Rectal smooth muscle tissue (tissue), 1 donor: ENCODE measurements around the gene GAK.

Source experiments
- H3K27ac ChIP-seq: one replicate; pipeline ENCODE4 v1.7.0; 2013; ENCODE audit warnings: low read depth, low read length, inconsistent platforms
- H3K27me3 ChIP-seq: one replicate; pipeline ENCODE4 v1.7.0; 2013; ENCODE audit warnings: low read length; ENCODE audit not compliant: control insufficient read depth, insufficient read depth
- H3K36me3 ChIP-seq: one replicate; pipeline ENCODE4 v1.7.0; 2013; ENCODE audit warnings: low read length; ENCODE audit not compliant: control insufficient read depth, insufficient read depth
- H3K4me1 ChIP-seq: one replicate; pipeline ENCODE4 v1.7.0; 2013; ENCODE audit warnings: low read length; ENCODE audit not compliant: control insufficient read depth, insufficient read depth
- H3K4me3 ChIP-seq: one replicate; pipeline ENCODE4 v1.7.0; 2013; ENCODE audit warnings: low read length
- H3K9ac ChIP-seq: one replicate; pipeline ENCODE4 v1.7.0; 2013; ENCODE audit warnings: low read length

Gene GAK

DNA sequence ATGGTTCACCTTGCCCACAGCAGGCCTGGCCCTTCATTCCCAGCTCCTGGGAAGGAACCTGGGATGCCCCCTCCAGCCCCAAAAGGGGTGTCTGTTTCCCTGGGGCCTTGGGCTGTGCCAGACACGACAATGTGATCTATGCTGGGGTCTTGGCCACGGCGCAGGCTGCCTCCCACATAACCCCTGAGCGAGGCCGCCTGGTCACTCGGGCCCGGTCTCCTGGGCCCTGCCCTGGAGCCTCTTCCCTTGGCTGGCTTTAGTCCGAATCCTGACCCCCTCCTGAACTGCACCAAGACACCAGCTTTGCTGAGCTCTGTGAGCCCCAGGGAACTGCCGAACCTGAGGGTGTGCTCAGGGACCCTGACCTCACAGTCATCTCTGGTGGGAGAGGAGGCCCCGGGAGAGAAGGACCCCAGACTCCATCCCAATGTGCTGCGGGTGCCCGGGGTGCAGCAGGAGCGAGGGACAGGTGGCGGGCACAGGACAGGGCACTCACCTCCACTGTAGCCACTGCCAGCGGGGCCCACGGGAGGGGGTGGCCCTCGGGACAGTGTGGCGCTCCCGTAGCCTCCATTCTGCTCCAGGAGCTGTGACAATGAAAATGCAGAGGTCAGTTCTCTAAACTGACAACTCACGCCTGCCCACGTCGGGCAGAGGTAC lies 42.0 kb downstream of the GAK start:
- Histone ChIP-seq H3K27me3 (no peaks in the 10 kb centered on the region), H3K36me3 (peaks cover 33% of the 10 kb centered on the region), H3K4me3 (no peak overlapping the region), H3K4me1 (no peaks in the 10 kb centered on the region), H3K9ac (no peak overlapping the region), H3K27ac (no peak overlapping the region)

DNA sequence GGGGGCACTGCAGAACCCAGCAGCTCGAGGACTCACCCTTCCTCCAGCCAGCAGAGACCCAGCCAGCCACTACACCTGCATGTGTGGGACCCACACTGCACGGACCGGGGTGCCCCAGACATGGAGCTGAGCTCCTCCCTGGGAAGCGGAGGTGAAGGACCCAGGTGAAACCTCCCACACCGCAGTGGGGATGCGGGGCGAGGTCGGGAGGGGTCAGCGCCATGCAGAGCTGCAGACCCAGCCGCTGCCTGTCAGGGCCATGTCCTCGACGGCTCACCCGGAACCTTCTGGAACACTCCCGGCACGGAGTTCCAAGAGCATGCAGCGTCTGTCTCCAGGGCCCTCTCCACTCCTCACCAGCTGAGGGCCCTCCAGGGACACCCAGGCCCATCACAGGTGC lies 42.6 kb downstream of the GAK start:
- H3K36me3 ChIP-seq, result peaks cover 36% of the 10 kb centered on the region
- no peak overlapping the region for H3K27ac ChIP-seq
- H3K27me3 ChIP-seq, result no peaks in the 10 kb centered on the region
- H3K4me1 ChIP-seq, result no peaks in the 10 kb centered on the region
- H3K4me3 ChIP-seq, result no peak overlapping the region
- H3K9ac ChIP-seq, result no peak overlapping the region

DNA sequence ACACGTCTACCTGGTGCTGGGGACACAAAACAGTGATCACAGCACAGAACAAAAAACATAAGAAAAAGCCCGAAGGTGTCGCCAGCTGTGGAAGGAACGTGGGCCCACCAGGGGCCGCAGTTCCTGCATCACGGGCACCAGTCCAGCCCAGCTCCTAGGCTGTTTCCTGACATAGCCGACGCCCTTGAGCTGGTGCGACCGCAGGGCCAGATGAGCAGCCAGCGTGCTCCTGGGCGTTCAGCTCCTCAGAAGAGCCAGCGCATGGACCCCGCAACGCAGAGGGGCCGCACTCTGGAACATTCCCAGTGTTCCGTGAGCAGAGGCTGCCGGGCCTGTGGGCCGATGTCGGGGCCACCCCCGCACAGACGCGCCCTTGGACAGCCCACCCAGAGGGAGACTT lies 44.1 kb downstream of the GAK start:
- H3K27me3 ChIP-seq, result no peaks in the 10 kb centered on the region
- peaks cover 29% of the 10 kb centered on the region for H3K36me3 ChIP-seq
- no peaks in the 10 kb centered on the region for H3K4me1 ChIP-seq

DNA sequence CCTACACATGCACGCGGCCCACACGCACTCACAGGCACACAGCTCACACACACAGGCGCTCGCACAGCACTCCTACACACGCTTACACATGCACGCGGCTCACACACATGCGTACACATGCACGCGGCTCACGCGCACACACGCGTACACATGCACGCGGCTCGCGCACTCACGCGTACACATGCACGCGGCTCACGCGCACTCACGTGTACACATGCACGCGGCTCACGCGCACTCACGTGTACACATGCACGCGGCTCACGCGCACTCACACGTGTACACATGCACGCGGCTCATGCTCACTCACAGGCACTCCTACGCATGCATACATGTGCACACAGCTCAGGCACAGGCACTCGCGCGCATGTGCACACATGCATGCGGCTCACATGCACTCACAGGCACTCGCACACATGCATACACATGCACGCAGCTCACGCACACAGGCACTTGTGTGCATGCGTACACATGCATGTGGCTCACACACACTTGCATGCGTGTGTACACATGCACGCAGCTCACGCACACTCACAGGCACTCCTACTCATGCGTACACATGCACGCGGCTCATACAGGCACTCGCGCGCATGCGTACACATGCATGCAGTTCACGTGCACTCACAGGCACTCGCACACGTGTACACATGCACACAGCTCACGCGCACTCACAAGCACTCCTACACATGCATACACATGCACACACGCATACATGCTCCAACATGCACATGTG lies 44.9 kb downstream of the GAK start:
- Histone ChIP-seq H3K4me3 (no peak overlapping the region), H3K36me3 (peaks cover 26% of the 10 kb centered on the region), H3K9ac (no peak overlapping the region)

More for the DNA sequence above, 44.1 kb downstream of the GAK start:
- H3K27ac ChIP-seq, result no peak overlapping the region
- no peak overlapping the region for H3K4me3 ChIP-seq
- no peak overlapping the region for H3K9ac ChIP-seq

DNA sequence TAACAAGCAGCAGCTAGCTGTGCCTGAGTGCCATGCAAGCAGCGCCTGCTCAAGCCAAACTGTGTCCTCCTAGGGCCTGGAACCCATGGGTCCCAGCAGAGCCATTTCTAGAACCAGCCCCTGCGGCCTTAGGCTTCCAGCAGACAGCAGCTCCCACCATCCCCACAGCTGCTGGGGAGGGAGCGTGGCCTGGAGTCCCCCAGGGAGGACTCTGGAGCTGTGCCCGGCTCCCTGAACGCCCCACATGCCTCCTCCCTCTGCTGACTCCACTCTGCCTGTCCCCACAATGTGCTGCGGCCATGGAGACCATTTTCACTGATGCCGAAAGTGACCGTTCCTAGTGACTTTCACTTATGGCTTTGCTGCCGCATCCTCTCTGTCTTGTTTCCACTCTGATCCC lies 45.9 kb downstream of the GAK start:
- Histone ChIP-seq H3K4me3 (no peak overlapping the region), H3K27me3 (no peaks in the 10 kb centered on the region), H3K36me3 (peaks cover 35% of the 10 kb centered on the region), H3K9ac (no peak overlapping the region), H3K4me1 (no peaks in the 10 kb centered on the region), H3K27ac (no peak overlapping the region)

More for the DNA sequence above, 44.9 kb downstream of the GAK start:
- Histone ChIP-seq H3K4me1 (no peaks in the 10 kb centered on the region), H3K27me3 (no peaks in the 10 kb centered on the region), H3K27ac (no peak overlapping the region)

DNA sequence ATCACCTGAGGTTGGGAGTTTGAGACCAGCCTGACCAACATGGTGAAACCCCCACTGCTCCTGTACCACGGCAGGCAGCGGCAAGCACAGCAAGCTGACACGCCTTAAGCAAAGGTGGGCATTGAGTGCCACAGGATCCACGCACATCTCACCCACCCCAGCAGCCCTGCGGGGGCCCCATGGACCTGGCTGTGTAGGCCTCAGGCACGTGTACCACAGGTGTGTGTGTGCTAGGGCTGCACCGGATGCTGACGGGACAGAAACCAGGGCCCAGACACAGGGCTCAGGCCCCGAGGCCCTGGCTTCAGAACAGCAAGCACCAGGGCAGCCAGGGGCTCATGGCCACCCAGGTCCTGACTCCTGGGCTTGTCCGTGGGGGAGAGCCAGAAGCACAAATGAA lies 46.8 kb downstream of the GAK start:
- H3K36me3 ChIP-seq, result peaks cover 35% of the 10 kb centered on the region
- no peak overlapping the region for H3K4me3 ChIP-seq
- no peak overlapping the region for H3K27ac ChIP-seq
- no peaks in the 10 kb centered on the region for H3K27me3 ChIP-seq
- H3K9ac ChIP-seq, result no peak overlapping the region
- H3K4me1 ChIP-seq, result no peaks in the 10 kb centered on the region

DNA sequence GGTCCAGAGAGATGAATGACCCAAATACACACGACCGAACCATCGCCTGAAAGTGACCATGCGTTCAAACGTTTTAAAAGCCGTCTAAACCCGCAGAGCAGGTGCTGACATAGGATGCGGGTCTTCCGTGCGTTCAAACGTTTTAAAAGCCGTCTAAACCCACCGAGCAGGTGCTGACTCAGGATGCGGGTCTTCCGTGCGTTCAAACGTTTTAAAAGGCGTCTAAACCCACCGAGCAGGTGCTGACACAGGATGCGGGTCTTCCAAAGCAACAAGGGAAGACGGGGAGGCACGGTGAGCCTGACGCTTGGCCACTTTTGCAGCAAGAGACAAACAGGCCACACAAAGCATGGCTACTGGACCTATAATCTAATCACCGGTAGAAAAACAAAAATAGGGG lies 47.2 kb downstream of the GAK start:
- no peaks in the 10 kb centered on the region for H3K4me1 ChIP-seq
- no peak overlapping the region for H3K27ac ChIP-seq
- H3K36me3 ChIP-seq, result peaks cover 39% of the 10 kb centered on the region
- no peaks in the 10 kb centered on the region for H3K27me3 ChIP-seq
- no peak overlapping the region for H3K9ac ChIP-seq
- no peak overlapping the region for H3K4me3 ChIP-seq

DNA sequence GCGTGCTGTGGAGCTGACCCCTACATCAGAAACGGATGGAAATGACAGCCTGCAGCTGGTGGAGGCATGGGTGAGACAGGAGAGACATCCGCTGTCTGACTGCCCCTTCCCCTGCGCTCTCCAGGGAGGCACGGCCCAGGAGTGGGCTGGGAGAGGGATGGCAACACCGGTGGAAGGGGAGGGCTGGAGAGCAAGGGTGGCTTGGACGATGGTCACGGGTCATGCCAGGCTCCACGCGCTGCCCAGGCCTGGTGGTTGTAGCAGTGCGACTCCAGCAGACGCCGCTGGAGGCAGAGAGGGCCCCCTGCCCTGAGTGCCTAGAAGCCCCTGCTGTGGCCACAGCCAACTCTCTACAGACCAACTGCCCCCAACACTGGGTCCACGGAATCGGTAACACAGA lies 47.9 kb downstream of the GAK start:
- Histone ChIP-seq H3K9ac (no peak overlapping the region), H3K27ac (no peak overlapping the region), H3K27me3 (no peaks in the 10 kb centered on the region), H3K4me3 (no peak overlapping the region), H3K36me3 (peaks cover 41% of the 10 kb centered on the region), H3K4me1 (no peaks in the 10 kb centered on the region)

DNA sequence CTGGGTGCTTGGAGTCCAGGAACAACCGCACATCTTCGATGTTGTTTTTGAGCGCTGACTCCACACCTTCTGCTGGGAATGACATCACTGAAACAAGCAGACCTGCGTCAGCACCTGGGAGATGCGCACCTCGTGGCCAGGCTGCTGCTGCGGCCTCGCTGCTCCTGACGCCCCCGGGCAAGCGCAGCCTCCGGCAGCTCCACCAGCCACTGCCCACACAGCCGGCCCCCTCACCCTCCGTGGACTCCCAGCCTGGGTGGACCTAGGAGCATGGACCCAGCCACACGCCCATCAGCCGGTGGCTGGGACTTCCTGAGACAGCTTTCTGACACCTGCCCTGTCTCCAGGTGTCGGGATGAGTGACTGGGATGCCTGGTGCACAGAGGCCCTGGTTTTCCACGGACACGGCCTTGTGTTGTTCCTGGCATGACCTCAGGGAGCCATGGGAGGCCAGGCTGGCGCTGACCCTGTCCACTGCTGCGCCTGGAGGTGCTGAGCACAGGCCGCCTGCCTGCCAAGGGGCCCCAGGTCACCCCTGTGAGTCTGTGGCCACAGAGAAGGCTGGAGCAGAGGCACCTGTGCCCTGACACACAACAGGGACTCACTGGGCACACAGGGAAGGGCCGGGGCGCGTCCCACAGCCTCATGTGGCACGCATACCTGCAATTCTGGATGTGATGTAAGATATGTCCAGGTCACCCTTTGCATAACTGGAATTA lies 48.6 kb downstream of the GAK start:
- H3K27ac ChIP-seq, result no peak overlapping the region
- H3K4me3 ChIP-seq, result no peak overlapping the region
- H3K36me3 ChIP-seq, result peaks cover 46% of the 10 kb centered on the region
- H3K27me3 ChIP-seq, result no peaks in the 10 kb centered on the region
- H3K4me1 ChIP-seq, result no peaks in the 10 kb centered on the region
- no peak overlapping the region for H3K9ac ChIP-seq

DNA sequence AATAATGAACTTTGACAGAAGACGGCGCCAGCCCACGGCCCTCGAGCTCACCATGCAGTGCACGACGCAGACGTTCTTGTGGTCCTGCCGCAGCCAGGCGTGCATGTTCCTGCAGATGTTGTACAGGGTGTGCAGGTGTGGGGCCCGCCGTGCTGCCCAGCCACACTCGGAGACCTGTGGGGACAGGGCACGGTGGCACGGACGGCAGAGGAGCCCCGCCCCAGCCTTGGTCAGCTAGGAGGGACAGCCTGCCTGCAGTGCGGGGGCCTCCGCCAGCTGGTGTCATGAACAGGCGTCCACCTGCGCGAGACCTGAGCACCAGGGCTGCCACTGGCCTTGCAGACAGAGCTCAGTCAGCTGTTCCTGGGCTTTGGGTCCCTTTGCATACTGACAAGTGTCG lies 49.5 kb downstream of the GAK start:
- no peak overlapping the region for H3K4me3 ChIP-seq
- H3K27me3 ChIP-seq, result no peaks in the 10 kb centered on the region
- H3K27ac ChIP-seq, result no peak overlapping the region
- H3K4me1 ChIP-seq, result no peaks in the 10 kb centered on the region
- no peak overlapping the region for H3K9ac ChIP-seq
- peaks cover 44% of the 10 kb centered on the region for H3K36me3 ChIP-seq

DNA sequence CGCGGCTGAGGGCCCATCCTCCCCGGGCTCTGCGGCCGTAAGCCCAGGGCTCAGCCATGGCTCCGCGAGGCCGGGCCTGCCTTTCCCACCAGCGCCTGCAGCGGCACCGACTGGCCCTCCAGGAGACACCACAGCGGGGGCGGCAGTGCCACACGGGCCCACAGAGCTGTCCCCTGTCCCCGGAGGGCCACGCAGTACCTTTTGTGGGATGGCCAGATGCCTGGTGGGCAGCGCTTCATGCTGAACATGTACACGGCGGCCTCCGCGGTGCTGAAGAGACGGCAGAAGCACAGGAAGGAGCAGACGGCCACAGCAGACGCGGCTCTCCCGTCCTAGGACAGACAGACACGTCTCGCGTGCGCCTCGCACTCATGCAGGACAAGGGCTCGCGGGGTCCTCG lies 50.4 kb downstream of the GAK start:
- no peaks in the 10 kb centered on the region for H3K4me1 ChIP-seq
- no peaks in the 10 kb centered on the region for H3K27me3 ChIP-seq
- no peak overlapping the region for H3K9ac ChIP-seq
- peaks cover 35% of the 10 kb centered on the region for H3K36me3 ChIP-seq
- no peak overlapping the region for H3K27ac ChIP-seq
- no peak overlapping the region for H3K4me3 ChIP-seq

DNA sequence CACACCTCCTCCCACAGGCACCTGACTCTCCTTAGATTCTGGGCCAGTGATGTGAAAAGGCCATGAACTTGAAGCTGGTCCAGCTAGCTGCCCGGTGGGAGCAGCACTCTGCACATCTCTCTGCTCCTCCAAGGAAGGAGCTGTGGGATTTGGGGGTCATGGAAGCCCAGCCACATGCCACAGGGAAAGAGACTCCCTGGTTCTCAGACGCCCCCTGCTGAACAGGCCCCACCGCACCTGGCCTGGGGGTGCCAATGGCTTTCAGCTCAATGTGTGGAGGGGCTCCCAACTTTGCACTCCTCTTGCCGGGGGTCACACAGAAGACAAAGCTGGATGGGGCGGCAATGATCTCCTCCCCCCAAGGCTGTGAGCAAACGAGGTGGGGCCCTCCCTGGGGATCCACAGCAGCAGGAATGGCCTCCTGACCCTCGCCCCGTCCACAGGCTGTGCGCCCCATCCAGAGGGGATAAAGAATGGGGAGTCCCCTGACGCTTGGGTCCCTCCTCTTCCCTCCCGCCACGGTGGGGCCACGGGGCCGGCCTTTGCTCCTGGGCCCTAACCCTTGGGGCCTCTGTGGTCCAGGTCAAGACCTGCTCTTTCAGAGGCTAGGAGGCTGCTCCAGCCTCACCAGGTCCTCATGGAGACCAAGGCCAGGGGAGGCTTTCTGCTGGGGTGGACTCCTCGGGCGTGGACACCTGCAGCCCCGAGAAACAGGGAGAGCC lies 51.3 kb downstream of the GAK start:
- H3K36me3 ChIP-seq, result peaks cover 32% of the 10 kb centered on the region
- no peak overlapping the region for H3K27ac ChIP-seq
- no peak overlapping the region for H3K4me3 ChIP-seq
- no peak overlapping the region for H3K9ac ChIP-seq
- no peaks in the 10 kb centered on the region for H3K4me1 ChIP-seq
- no peaks in the 10 kb centered on the region for H3K27me3 ChIP-seq
